ENCODE measurements around the gene KIF23. TPM values are rescaled to one million over a fixed set of nuclear protein-coding genes. Genes with fewer than 3 reads are reported as not detected.
A peak's percentile ranks its signal among the peaks of the same experiment; 100 is the strongest.

Gene KIF23
- polyA plus RNA-seq, 3 donors, result 1.5 to 8.1 (median 1.8) TPM

- Histone ChIP-seq H3K4me2 (replicated peaks; ENCODE audit: extremely low read depth, low read length, poor library complexity, severe bottlenecking) (no peak overlapping the region), H3K4me3 (replicated peaks in 1 of 3; ENCODE audit: low read depth in 2 of 3, low read length in 3 of 3) (no peak overlapping the region), H3K4me1 (ENCODE audit: control insufficient read depth in 1 of 2, insufficient read depth in 2 of 2, low read length in 2 of 2) (peaks cover 2 to 3% of the 10 kb centered on the region in 2 donors), H3K9ac (ENCODE audit: insufficient read depth, low read length, poor library complexity, severe bottlenecking) (no peak overlapping the region), H3K27ac (ENCODE audit: low read depth in 1 of 2, low read length in 2 of 2) (no peak overlapping the region), H3K36me3 (replicated peaks in 1 of 2; ENCODE audit: control insufficient read depth in 1 of 2, insufficient read depth in 2 of 2, low read length in 2 of 2) (no peaks in the 10 kb centered on the region), H4K20me1 (ENCODE audit: insufficient read depth, low read length) (no peaks in the 10 kb centered on the region), H2AFZ (ENCODE audit: insufficient read depth, low read depth, low read length, poor library complexity, severe bottlenecking) (no peak overlapping the region), H3K27me3 (ENCODE audit: control insufficient read depth in 2 of 2, insufficient read depth in 2 of 2, low read length in 2 of 2) (no peaks in the 10 kb centered on the region), H3K79me2 (ENCODE audit: insufficient read depth, low read length) (no peaks in the 10 kb centered on the region), H3K9me3 (replicated peaks in 1 of 2; ENCODE audit: control insufficient read depth in 1 of 2, insufficient read depth in 1 of 2, low read length in 2 of 2) (no peaks in the 10 kb centered on the region)
- TF ChIP-seq, protein P1, sequence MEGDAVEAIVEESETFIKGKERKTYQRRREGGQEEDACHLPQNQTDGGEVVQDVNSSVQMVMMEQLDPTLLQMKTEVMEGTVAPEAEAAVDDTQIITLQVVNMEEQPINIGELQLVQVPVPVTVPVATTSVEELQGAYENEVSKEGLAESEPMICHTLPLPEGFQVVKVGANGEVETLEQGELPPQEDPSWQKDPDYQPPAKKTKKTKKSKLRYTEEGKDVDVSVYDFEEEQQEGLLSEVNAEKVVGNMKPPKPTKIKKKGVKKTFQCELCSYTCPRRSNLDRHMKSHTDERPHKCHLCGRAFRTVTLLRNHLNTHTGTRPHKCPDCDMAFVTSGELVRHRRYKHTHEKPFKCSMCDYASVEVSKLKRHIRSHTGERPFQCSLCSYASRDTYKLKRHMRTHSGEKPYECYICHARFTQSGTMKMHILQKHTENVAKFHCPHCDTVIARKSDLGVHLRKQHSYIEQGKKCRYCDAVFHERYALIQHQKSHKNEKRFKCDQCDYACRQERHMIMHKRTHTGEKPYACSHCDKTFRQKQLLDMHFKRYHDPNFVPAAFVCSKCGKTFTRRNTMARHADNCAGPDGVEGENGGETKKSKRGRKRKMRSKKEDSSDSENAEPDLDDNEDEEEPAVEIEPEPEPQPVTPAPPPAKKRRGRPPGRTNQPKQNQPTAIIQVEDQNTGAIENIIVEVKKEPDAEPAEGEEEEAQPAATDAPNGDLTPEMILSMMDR (IDR thresholded peaks at IDR 0.05), result no peak
- 100% methylated on average over 1 of the region's 3 CpGs for WGBS (ENCODE audit: insufficient coverage)
- Mint-ChIP-seq H3K27ac (no peak overlapping the region), H3K4me3 (no peak overlapping the region), H3K9me3 (no peaks in the 10 kb centered on the region), H3K4me1 (peaks cover 3% of the 10 kb centered on the region), H3K36me3 (no peaks in the 10 kb centered on the region), H3K27me3 (ENCODE audit: low read depth in 3 of 3) (peaks cover 2 to 5% (median 4%) of the 10 kb centered on the region in 3 donors)
- DNase-seq, result no peak
- intact Hi-C loops (cut with micrococcal nuclease), result no loop called here
Observed at GRCh38 chr15:69408841-69409240, 5.3 kb upstream of the KIF23 start.

GRCh38 chr15:69410248-69410874 lies 3.8 kb upstream of the KIF23 start:
- Histone ChIP-seq H3K4me1 (ENCODE audit: control insufficient read depth in 1 of 2, insufficient read depth in 2 of 2, low read length in 2 of 2) (peaks cover 6 to 12% of the 10 kb centered on the region in 2 donors), H3K36me3 (replicated peaks in 1 of 2; ENCODE audit: control insufficient read depth in 1 of 2, insufficient read depth in 2 of 2, low read length in 2 of 2) (no peaks in the 10 kb centered on the region), H2AFZ (ENCODE audit: insufficient read depth, low read depth, low read length, poor library complexity, severe bottlenecking) (no peak overlapping the region), H3K4me2 (replicated peaks; ENCODE audit: extremely low read depth, low read length, poor library complexity, severe bottlenecking) (no peak overlapping the region), H4K20me1 (ENCODE audit: insufficient read depth, low read length) (no peaks in the 10 kb centered on the region), H3K27me3 (ENCODE audit: control insufficient read depth in 2 of 2, insufficient read depth in 2 of 2, low read length in 2 of 2) (no peaks in the 10 kb centered on the region), H3K79me2 (ENCODE audit: insufficient read depth, low read length) (peaks cover 12% of the 10 kb centered on the region), H3K27ac (ENCODE audit: low read depth in 1 of 2, low read length in 2 of 2) (no peak overlapping the region), H3K9ac (ENCODE audit: insufficient read depth, low read length, poor library complexity, severe bottlenecking) (no peak overlapping the region), H3K4me3 (replicated peaks in 1 of 3; ENCODE audit: low read depth in 2 of 3, low read length in 3 of 3) (no peak overlapping the region), H3K9me3 (replicated peaks in 1 of 2; ENCODE audit: control insufficient read depth in 1 of 2, insufficient read depth in 1 of 2, low read length in 2 of 2) (no peaks in the 10 kb centered on the region)
- WGBS (ENCODE audit: insufficient coverage), result 56% methylated on average over 7 of the region's 9 CpGs
- peaks cover 10% of the 10 kb centered on the region for H3K4me1 Mint-ChIP-seq
- no peaks in the 10 kb centered on the region for H3K9me3 Mint-ChIP-seq
- intact Hi-C loops (cut with micrococcal nuclease), result no loop called here
- H3K4me3 Mint-ChIP-seq, result no peak overlapping the region
- peaks cover 2 to 5% (median 4%) of the 10 kb centered on the region in 3 donors for H3K27me3 Mint-ChIP-seq (ENCODE audit: low read depth in 3 of 3)
- DNase-seq, result peak in 1 of 3 donors; percentile 23
- H3K36me3 Mint-ChIP-seq, result no peaks in the 10 kb centered on the region
- TF ChIP-seq, protein P1 (IDR thresholded peaks at IDR 0.05), result no peak
- H3K27ac Mint-ChIP-seq, result no peak overlapping the region
